Tibial nerve (tissue), 4 donors: ENCODE measurements around the gene KRT84. TPM values are rescaled to one million over a fixed set of nuclear protein-coding genes. Genes with fewer than 3 reads are reported as not detected.

ENCODE experiments used
- DNase-seq, 2 donors: peaks; one replicate each; pipeline ENCODE4 v3.0.0-alpha.2; 2019; ENCODE audit warnings: low spot score in 2 of 2
- H3K27ac ChIP-seq, 4 donors: fragments of 200-600 bp; sonication (generic) in 3 of 4; one replicate each; pipeline ENCODE4 v1.5.1; 2017 to 2019; ENCODE audit warnings: mild to moderate bottlenecking in 1 of 4
- H3K27me3 ChIP-seq, 2 donors: fragments of 200-600 bp; sonication (generic) in 1 of 2; one replicate each; pipeline versions ENCODE4 v1.5.1 to v1.6.0; 2017 to 2019
- H3K36me3 ChIP-seq, 3 donors: fragments of 200-600 bp; sonication (generic); one replicate each; pipeline ENCODE4 v1.5.1; 2018 to 2019
- H3K4me1 ChIP-seq, 4 donors: fragments of 200-600 bp; sonication (generic) in 3 of 4; one replicate each; pipeline ENCODE4 v1.5.1; 2017 to 2019
- H3K4me3 ChIP-seq, 4 donors: fragments of 200-600 bp; sonication (generic) in 3 of 4; one replicate each; pipeline ENCODE4 v1.5.1; 2017 to 2019; ENCODE audit warnings: mild to moderate bottlenecking in 1 of 4, moderate library complexity in 1 of 4
- H3K9me3 ChIP-seq, 4 donors: fragments of 200-600 bp; sonication (generic) in 3 of 4; one replicate each; pipeline ENCODE4 v1.5.1; 2017 to 2019
- EP300 ChIP-seq, 2 donors: sonication (generic); formaldehyde crosslinking; IDR thresholded peaks; one replicate each; pipeline ENCODE4 v1.6.1; 2017; ENCODE audit warnings: antibody characterized with exemption in 2 of 2, mild to moderate bottlenecking in 1 of 2
- POLR2A ChIP-seq, 2 donors: fragments of 450-650 bp; IDR thresholded peaks; one replicate each; pipeline ENCODE4 v1.6.1; 2017; ENCODE audit warnings: antibody characterized with exemption in 2 of 2, mild to moderate bottlenecking in 2 of 2, moderate library complexity in 2 of 2
- WGBS, 2 donors: methylation state at CpG; one replicate each; pipeline ENCODE4 v1.1.5; 2018; 5-methylcytosine and 5-hydroxymethylcytosine counted together
- total RNA-seq, 4 donors: library from RNA; depleted of rRNA; stranded (reverse); fragments of >200 nt; gene quantifications; one replicate each; pipeline ENCODE4 v1.1.0, GENCODE V29; 2016
- TF ChIP-seq, protein P1 (sequence below), 5 experiments: fragments of 200-600 bp in 3 of 5; fragments of 450-650 bp in 2 of 5; sonication (generic) in 3 of 5; IDR thresholded peaks; one replicate each; pipeline ENCODE4 v1.5.1; 2016 to 2019; ENCODE audit warnings: antibody characterized with exemption in 5 of 5, mild to moderate bottlenecking in 3 of 5, moderate library complexity in 2 of 5

KRT84 gene
- total RNA-seq, 4 donors from 2014 or later: not detected

DNA sequence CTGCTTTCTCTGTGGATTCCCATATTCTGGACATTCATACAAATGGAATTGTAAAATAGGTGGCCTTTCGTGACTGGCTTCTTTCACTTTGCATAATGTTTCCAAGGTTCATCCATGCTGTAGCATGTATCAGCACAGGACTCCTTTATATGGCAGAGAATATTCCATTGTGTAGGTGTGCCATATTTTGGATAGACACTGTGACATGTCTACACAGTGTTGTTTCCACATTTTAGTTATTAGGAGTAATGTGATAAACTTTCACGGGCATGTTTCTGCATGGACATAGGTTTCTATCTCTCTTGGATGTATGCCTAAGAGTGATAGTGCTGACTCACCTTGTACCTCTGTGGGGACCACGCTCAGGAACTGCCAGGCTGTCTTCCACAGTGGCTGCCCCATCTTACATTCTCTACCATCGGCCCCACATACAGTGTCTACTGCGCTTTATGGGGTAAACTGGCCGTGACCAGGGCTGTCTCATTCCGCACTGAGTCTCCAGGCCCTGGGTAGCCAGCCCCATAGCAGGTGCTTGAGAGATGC lies 7.1 kb upstream of the KRT84 start:
- TF ChIP-seq, protein P1, sequence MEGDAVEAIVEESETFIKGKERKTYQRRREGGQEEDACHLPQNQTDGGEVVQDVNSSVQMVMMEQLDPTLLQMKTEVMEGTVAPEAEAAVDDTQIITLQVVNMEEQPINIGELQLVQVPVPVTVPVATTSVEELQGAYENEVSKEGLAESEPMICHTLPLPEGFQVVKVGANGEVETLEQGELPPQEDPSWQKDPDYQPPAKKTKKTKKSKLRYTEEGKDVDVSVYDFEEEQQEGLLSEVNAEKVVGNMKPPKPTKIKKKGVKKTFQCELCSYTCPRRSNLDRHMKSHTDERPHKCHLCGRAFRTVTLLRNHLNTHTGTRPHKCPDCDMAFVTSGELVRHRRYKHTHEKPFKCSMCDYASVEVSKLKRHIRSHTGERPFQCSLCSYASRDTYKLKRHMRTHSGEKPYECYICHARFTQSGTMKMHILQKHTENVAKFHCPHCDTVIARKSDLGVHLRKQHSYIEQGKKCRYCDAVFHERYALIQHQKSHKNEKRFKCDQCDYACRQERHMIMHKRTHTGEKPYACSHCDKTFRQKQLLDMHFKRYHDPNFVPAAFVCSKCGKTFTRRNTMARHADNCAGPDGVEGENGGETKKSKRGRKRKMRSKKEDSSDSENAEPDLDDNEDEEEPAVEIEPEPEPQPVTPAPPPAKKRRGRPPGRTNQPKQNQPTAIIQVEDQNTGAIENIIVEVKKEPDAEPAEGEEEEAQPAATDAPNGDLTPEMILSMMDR (IDR thresholded peaks at IDR 0.05): no peak
- TF ChIP-seq EP300 (IDR thresholded peaks at IDR 0.05) (no peak), POLR2A (IDR thresholded peaks at IDR 0.05) (no peak)
- no peak overlapping the region for H3K27ac ChIP-seq
- DNase-seq: no peak
- H3K9me3 ChIP-seq: no peaks in the 10 kb centered on the region
- peaks cover 0 to 6% of the 10 kb centered on the region in 2 donors for H3K27me3 ChIP-seq
- H3K4me3 ChIP-seq: no peak overlapping the region
- peaks cover 0 to 5% (median 0%) of the 10 kb centered on the region in 4 donors for H3K4me1 ChIP-seq
- no peaks in the 10 kb centered on the region for H3K36me3 ChIP-seq
- WGBS, 2 donors: 91 to 95% methylated on average over 7 of the region's 7 CpGs

DNA sequence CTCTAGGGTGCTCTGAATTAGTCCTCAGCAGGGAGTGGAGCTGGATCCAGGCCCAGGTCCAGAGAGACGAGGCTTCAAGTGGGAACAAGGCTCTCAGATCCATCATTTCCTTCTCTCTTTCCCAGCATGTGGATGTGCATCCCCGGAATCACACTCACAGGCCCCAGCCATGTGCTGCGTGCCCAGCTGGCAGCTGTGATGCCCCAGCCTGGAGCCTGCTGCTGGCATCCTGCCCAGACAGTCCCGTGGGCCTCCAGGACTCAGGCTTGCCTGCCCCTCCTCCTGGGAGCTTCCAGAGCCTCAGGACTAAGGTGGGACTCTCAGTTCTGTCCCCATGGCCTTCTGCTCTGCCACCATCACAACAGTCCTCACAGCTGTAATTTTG lies 6.2 kb upstream of the KRT84 start:
- no peak for DNase-seq
- Histone ChIP-seq H3K4me1 (peaks cover 0 to 5% (median 0%) of the 10 kb centered on the region in 4 donors), H3K36me3 (no peaks in the 10 kb centered on the region), H3K27me3 (peaks cover 0 to 6% of the 10 kb centered on the region in 2 donors), H3K4me3 (no peak overlapping the region), H3K9me3 (no peaks in the 10 kb centered on the region), H3K27ac (no peak overlapping the region)
- TF ChIP-seq EP300 (IDR thresholded peaks at IDR 0.05) (no peak), POLR2A (IDR thresholded peaks at IDR 0.05) (no peak)
- TF ChIP-seq, protein P1 (IDR thresholded peaks at IDR 0.05): no peak
- 18 to 20% methylated on average over 3 to 4 of the region's 4 CpGs for WGBS, 2 donors

DNA sequence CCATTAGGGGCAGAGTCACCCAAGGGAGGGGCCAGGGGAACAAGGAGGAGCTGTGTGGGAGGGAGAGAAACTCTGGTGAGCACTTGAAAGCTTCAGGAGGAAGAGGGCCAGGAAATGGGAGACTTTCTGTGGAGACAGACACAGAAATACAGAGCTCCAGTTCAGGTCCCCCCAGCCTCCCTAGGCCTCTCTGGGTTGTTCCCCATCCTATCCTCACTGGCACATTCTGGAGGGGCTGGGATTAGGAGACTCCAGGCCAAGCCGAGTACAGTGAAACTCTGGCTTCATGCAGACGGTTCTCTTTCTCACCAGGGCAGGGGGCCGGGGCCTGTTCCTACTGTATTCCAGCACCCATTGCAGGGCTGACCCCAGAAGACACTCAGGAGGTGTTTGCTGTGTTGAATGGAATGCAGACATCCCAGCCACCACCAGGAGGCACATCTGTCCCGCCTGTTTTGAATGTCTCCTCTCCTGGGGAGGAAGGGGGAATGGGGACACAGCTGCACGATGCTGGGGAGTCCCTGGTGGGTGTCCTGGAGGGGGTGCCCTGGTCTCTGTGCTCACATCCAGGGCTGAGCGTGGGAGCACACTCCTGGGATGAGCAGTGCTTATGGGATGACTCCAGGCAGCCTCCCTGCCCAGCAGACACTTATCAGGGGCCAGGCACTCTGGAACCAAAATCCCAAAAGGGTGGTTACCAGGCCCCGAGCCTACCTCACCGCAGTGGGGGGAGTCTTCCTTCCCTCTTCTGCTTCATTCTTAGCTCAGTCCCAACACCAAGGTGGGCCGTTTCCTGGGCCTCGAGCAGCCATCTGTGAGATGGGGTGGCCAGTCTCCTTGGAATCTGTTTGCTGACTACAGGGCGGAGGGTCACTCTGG lies 5.5 kb upstream of the KRT84 start:
- Histone ChIP-seq H3K27me3 (peaks cover 0 to 6% of the 10 kb centered on the region in 2 donors), H3K9me3 (no peaks in the 10 kb centered on the region), H3K4me3 (no peak overlapping the region), H3K27ac (no peak overlapping the region), H3K36me3 (no peaks in the 10 kb centered on the region), H3K4me1 (peaks cover 0 to 5% (median 0%) of the 10 kb centered on the region in 4 donors)
- no peak for DNase-seq
- 64 to 67% methylated on average over 9 to 11 of the region's 11 CpGs for WGBS, 2 donors
- TF ChIP-seq EP300 (IDR thresholded peaks at IDR 0.05): no peak
- TF ChIP-seq POLR2A (IDR thresholded peaks at IDR 0.05): no peak
- TF ChIP-seq, protein P1 (IDR thresholded peaks at IDR 0.05): peak in 4 of 5 experiments; percentile 11 to 58 (median 44)

DNA sequence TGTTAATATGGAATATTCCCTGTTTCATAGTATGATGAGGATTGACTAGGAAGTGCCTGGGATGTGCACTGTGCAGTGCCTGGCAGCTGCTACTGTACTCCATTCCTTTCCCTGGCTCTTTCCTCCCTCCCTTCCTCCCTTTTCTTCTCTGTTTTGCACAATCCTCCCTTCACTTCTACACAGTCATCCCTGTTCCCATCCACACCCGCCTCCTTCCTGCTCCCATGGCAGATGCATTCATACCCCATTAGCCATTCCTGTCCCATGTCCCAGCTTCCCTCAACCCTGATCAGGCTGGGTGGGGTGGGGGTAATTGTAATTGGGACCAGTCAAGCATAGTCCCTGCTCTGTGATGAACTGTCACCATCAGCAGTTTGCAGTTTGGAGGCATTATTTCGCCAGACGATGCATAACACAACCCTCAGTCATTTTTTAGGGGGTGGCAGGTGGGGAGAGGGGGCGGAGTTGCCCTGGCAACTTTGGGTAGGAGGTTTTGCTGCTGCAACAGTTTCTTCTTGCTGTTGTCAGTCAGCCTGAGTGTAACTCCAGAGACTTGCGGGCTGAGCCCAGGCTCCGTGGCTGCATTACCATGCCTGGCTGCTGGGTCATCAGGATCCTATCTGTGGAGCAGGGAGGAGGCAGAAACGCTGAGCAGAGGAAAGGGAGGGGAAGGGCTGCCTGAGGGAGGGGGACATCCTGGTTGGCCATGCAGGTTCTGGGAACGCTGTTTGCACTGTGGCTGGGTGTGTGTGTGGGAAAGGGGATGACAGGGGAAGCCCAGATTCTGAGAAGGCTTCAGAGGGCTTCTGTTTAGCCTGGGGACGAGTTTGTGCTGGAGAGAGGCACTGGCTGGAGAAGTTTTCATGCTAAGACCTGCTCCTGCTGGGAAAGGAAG lies 4.1 kb upstream of the KRT84 start:
- TF ChIP-seq, protein P1 (IDR thresholded peaks at IDR 0.05): no peak
- TF ChIP-seq POLR2A (IDR thresholded peaks at IDR 0.05) (no peak), EP300 (IDR thresholded peaks at IDR 0.05) (no peak)
- H3K27me3 ChIP-seq: peaks cover 0 to 6% of the 10 kb centered on the region in 2 donors
- peaks cover 0 to 5% (median 0%) of the 10 kb centered on the region in 4 donors for H3K4me1 ChIP-seq
- WGBS, 2 donors: 44 to 52% methylated on average over 9 of the region's 9 CpGs
- no peak overlapping the region for H3K27ac ChIP-seq
- H3K4me3 ChIP-seq: no peak overlapping the region
- DNase-seq: no peak
- no peaks in the 10 kb centered on the region for H3K9me3 ChIP-seq
- H3K36me3 ChIP-seq: no peaks in the 10 kb centered on the region
